Hippocampal formation (tissue), 2 donors: ENCODE measurements around the gene SOCS3.
"Not testable (repeated sequence)": the region's sequence is repeated elsewhere in the genome, so short reads cannot be mapped to it uniquely, and the experiment has no call there.

Experiments used
- DNase-seq, 2 donors: peaks; one replicate each; lab custom pipeline; 2025; lab: John Stamatoyannopoulos, UW

Gene SOCS3

DNA sequence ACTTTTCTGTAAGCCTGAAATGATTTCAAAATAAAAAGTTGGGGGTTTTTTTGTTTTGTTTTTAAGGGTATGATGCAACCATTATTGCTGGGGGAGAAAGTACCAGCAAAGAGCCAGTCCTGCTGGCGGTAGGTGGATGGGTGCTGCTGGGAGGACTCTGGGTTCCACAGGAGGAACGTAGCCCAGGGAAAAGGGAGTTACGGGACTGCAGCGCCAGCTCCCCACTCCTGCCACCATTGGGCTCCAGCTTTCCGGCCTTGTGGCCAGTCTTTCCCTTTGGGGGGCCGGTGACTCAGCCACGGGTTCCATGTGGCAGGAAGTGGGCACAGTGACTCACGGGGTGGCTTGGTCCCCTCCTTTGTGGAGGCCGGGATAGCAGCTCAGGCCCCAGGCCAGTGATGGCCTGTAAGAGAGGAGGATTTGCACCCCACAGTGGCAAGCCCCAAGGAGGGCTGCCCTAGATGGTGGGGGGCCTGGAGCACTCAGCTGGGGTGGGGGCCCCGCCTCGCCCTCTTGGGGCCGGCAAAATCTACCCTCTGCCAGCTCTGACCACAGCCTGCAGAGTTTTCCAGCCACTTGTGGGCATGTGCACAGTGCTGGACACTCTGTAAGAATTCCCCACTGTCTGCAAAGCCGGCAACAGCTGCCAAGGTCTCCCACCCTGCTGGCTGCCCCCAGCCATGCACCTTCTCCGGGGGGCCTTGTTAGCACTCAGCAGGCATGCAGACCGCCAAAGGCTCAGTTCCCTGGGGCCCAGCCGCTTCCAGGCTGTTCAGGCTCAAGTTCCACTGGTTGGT is 30.4 kb downstream of the SOCS3 start:
- no peak for DNase-seq

GRCh38 chr17:78327880-78328279 is 32.0 kb downstream of the SOCS3 start:
- DNase-seq, result no peak

GRCh38 chr17:78325076-78325687 is 34.7 kb downstream of the SOCS3 start:
- no peak for DNase-seq

DNA sequence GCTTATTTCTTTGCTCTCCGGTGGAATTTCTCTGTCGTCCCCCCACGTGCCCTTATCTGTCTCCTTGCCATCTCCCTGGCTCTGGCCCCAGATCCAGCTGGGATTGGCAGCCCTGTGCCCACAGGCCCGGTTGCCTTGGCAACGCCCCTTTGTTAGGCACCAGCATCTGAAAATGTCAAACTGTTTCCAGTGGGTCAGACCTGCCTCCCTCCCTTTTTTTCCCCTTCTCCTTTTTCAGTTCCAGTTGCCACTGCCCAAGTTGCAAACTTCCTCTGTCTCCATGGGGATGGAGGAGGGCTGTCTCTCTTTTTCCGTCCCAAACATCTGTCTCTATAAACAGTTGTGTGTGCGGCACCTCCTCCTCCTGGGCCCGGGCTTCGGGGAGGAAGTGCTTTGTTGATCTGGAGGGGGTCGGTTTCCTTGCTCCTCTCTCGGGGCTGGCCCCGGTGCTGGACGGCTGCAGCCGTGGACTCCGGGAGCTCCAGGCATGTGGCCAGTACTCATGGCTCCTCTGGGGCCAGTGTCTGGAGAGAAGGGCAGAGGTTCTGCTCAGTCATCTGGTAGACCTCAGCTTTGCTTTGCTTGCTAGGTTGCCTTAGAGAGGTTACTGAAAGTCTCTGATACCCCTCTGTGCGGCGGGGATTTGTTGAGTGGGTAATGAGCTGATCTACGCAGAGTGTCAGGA is 35.3 kb downstream of the SOCS3 start:
- peak; percentile 27 to 67 for DNase-seq

GRCh38 chr17:78323826-78324390 is 36.0 kb downstream of the SOCS3 start:
- no peak for DNase-seq

- no peak for DNase-seq
Measured at GRCh38 chr17:78322858-78323455, 36.9 kb downstream of the SOCS3 start.

DNA sequence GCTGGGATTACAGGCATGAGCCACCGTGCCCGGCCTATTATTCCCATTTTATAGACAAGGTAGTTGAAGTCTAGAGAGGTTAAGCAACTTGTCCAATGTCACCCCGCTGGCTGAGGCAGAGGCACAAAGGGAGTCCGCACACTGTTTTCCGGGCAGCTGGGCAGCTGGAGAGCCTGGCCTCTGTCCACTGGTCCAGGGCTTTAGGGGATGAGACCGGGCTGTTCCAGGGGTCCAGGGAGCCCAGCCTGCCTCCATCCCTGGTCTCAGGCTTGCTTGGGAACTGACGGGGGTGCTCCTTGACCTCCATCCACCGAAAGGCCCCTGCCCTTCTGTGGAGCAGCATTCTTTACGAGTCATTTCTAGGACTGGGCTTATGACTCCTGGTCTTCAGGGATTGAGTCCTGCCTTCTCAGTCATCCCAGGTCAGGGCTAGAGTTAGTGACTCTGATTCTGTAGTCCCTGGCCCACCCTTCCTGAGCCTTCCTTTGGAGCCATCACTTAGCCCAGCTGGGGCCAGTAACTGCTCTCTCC is 37.5 kb downstream of the SOCS3 start:
- DNase-seq, result no peak

GRCh38 chr17:78318843-78319242 is 41.0 kb downstream of the SOCS3 start:
- DNase-seq, result no peak

- DNase-seq, result no peak
Measured at GRCh38 chr17:78318407-78318806, 41.5 kb downstream of the SOCS3 start.

DNA sequence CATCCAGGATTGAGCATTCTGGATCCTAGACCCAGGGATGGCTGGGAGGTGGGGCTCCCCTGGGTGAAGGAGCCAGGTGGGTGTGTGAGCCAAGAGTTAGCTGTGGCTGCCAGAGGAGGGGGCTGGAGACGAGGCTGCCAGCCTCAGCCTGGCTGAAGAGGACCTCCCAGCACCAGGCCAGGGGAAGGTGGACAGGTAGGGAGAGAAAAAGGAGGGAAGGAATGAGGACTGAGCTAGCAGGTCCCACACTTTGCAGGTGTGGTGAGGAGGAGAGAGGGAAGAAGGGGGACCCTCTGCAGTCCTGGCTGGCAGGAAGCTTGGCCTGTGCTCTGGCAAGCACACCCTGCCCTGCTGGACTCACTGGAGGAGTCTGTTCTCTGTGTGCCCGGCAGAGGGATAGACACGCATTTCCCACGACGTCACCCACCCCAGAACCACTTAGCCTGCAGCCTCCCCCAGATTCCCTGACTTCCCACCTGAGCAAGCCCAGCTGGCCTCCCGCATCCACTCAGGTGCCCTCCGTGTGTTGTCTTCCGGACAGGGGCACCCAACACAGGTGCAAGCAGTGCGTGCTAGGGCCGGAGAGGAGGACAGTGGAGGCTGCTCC is 42.0 kb downstream of the SOCS3 start:
- no peak for DNase-seq

DNA sequence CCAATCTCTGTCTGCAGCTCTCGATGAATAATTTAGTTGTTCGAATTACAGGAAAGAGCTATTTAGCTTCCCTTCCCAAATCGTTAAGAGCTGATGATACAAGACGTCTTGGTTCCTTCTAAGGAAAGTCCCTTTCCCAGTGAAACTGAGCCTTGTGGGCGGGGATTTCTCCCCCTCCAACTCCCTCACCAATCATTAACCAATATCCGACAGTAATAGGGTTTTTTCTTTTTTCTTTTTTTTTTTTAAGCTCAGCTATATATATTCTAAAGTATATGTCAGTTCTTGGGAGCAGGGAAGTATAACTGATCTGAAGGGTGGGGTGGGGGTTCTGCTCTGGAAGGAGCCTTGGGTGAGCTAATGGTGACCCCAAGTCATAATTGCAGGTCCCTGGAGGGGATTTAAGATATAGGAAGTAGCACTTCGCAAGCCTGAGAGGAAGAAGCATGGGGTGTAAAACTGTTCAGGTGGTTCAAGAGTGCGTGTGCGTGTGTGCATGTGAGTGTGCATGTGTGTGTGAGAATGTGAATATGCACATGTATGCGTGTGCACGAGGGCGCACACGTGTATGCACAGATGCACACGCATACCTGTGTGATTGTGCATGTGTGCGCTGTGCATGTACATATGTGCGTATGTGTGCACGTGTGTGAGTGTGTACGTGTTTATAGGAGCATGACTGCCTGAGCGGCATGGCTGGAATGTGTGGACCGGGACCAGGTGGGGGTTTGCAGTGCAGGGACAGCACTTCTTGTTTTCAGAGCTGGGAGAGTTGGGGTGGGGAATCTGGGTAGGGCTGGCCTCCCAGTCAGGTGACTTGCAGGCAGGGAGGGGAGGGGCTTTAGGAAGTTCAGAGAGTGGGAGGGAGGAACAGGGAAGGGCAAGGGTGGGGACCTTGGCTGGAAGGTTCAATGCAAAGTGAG is 42.7 kb downstream of the SOCS3 start:
- DNase-seq, result no peak

DNA sequence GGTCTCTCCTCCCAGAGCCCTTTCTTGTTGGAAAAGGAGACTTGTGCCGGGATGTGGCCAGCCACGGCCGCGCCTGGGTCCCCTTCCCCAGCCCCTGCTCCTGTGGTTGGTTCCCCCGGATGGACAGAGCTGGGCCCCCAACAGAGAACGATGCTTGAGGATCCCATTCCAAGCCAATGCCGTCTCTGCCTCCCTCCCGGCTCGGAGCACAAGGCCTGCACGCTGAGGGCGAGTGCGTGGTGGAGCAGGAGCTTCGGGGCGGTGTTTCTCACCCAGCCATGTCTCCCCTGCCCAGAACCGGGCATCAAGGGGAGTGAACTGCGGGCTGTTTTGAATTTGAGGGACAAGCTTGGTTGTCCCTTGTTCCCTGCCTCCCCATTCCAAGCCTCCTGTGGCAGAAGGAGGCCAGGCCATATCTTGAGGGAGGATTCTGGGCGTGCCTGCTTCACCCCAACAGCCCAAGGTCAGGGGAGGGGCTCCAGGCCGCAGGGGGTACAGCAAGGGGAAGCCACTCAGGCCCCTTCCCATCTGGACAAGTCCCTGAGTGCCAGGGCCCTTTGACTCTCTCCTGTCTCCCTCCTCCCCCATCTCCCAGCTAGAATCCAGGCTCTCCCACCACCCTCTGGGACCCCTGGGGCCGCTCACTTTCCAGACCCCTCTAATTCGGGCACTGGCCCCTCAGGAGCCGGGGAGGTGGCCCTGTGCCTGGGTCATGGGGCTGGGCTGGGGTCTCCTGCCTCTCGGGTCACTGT is 43.6 kb downstream of the SOCS3 start:
- DNase-seq, result no peak

GRCh38 chr17:78315355-78316114 is 44.3 kb downstream of the SOCS3 start:
- DNase-seq, result no peak

GRCh38 chr17:78314683-78315354 is 45.1 kb downstream of the SOCS3 start:
- no peak for DNase-seq

- no peak for DNase-seq
Measured at GRCh38 chr17:78313735-78314648, 45.9 kb downstream of the SOCS3 start.

GRCh38 chr17:78309659-78310255 is 50.1 kb downstream of the SOCS3 start:
- not testable (repeated sequence) for DNase-seq
